Measurements from ENCODE around the gene RTP1. TPM values are rescaled to one million over a fixed set of nuclear protein-coding genes. Genes with fewer than 3 reads are reported as not detected.

The RTP1 gene
- polyA plus RNA-seq, 1 of the 3 experiments (the other 2 are of a cell fraction) = not detected

DNA sequence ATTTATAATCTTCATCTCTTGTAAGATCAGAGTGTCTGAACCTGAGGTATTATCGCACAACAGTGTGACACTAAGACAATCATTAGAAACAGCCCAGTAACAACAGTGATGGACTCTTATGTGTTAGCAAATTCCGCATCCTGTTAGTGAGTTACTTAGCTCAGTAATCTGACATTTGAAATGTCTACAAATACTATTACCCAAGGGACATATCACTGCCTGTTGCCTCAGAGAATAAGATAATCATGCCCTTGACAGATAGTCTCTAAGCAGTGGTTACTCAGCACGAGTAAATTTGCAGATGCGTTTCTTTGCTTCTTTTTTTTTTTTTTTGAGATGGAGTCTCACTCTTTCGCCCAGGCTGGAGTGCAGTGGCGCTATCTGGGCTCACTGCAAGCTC, 13.4 kb upstream of the RTP1 start:
- Histone ChIP-seq H3K4me2 (no peak overlapping the region), H3K27ac (ENCODE audit: low read depth in 2 of 2, low read length in 1 of 2) (no peak overlapping the region), H3K36me3 (replicated peaks in 1 of 2; ENCODE audit: control insufficient read depth in 1 of 2, insufficient read depth in 2 of 2, low read length in 1 of 2) (no peaks in the 10 kb centered on the region), H3K27me3 (ENCODE audit: insufficient read depth) (no peaks in the 10 kb centered on the region), H2AFZ (ENCODE audit: low read depth) (no peak overlapping the region; the same call in 1 of the 2 replicates), H3K9me2 (no peaks in the 10 kb centered on the region), H3K4me1 (ENCODE audit: control insufficient read depth in 1 of 2, insufficient read depth in 2 of 2, low read depth in 1 of 2, low read length in 1 of 2) (peaks cover 0 to 13% of the 10 kb centered on the region in 2 experiments; a peak in 1 of 4 replicates), H3F3A (replicated peaks; ENCODE audit: insufficient read depth) (no peaks in the 10 kb centered on the region), H3K9ac (no peak overlapping the region), H4K20me1 (ENCODE audit: insufficient read depth) (no peaks in the 10 kb centered on the region), H3K4me3 (ENCODE audit: low read depth in 2 of 2, low read length in 1 of 2) (no peak overlapping the region), H3K9me3 (no peaks in the 10 kb centered on the region), H3K79me2 (ENCODE audit: insufficient read depth) (no peaks in the 10 kb centered on the region)
- ChIA-PET CTCF (no interaction called here), POLR2A (no interaction called here)
- TF ChIP-seq NFIC (IDR thresholded peaks at IDR 0.05; ENCODE audit: borderline replicate concordance) = no peak
- DNase-seq = no peak
- WGBS (ENCODE audit: low lambda C conversion rate) = 61% methylated on average over 6 of the region's 6 CpGs

GRCh38 chr3:187185759-187186158, 11.5 kb upstream of the RTP1 start:
- Histone ChIP-seq H3K9me3 (no peaks in the 10 kb centered on the region), H3K9ac (no peak overlapping the region), H3K4me1 (ENCODE audit: control insufficient read depth in 1 of 2, insufficient read depth in 2 of 2, low read depth in 1 of 2, low read length in 1 of 2) (peaks cover 0 to 13% of the 10 kb centered on the region in 2 experiments; a peak in 1 of 4 replicates), H3K4me2 (no peak overlapping the region), H3K36me3 (replicated peaks in 1 of 2; ENCODE audit: control insufficient read depth in 1 of 2, insufficient read depth in 2 of 2, low read length in 1 of 2) (no peaks in the 10 kb centered on the region), H3K27ac (ENCODE audit: low read depth in 2 of 2, low read length in 1 of 2) (no peak overlapping the region), H4K20me1 (ENCODE audit: insufficient read depth) (no peaks in the 10 kb centered on the region), H3F3A (replicated peaks; ENCODE audit: insufficient read depth) (no peaks in the 10 kb centered on the region), H3K27me3 (ENCODE audit: insufficient read depth) (no peaks in the 10 kb centered on the region), H3K79me2 (ENCODE audit: insufficient read depth) (no peaks in the 10 kb centered on the region), H2AFZ (ENCODE audit: low read depth) (no peak overlapping the region), H3K9me2 (no peaks in the 10 kb centered on the region), H3K4me3 (ENCODE audit: low read depth in 2 of 2, low read length in 1 of 2) (no peak overlapping the region)
- WGBS (ENCODE audit: low lambda C conversion rate) = 69% methylated on average over 4 of the region's 4 CpGs
- TF ChIP-seq RCOR1 (IDR thresholded peaks at IDR 0.05; ENCODE audit: low read length) (no peak), MXI1 (IDR thresholded peaks at IDR 0.05; ENCODE audit: low read depth, low read length) (no peak), TEAD4 (IDR thresholded peaks at IDR 0.05; ENCODE audit: borderline replicate concordance, insufficient read depth) (no peak), GATA2 (CRISPR knock-in tag; IDR thresholded peaks at IDR 0.05) (no peak), NRF1 (IDR thresholded peaks at IDR 0.05; ENCODE audit: low read depth, low read length) (no peak), POLR2AphosphoS5 (IDR thresholded peaks at IDR 0.05; ENCODE audit: low read depth, low read length) (no peak), USF1 (IDR thresholded peaks at IDR 0.05; ENCODE audit: borderline replicate concordance, low read depth) (no peak), JUND (IDR thresholded peaks at IDR 0.05) (no peak), USF2 (IDR thresholded peaks at IDR 0.05; ENCODE audit: borderline replicate concordance, low read depth, low read length) (no peak)
- TF ChIP-seq, protein P1, sequence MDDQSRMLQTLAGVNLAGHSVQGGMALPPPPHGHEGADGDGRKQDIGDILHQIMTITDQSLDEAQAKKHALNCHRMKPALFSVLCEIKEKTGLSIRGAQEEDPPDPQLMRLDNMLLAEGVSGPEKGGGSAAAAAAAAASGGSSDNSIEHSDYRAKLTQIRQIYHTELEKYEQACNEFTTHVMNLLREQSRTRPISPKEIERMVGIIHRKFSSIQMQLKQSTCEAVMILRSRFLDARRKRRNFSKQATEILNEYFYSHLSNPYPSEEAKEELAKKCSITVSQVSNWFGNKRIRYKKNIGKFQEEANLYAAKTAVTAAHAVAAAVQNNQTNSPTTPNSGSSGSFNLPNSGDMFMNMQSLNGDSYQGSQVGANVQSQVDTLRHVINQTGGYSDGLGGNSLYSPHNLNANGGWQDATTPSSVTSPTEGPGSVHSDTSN (IDR thresholded peaks at IDR 0.05) = no peak
- TF ChIP-seq, protein P2, sequence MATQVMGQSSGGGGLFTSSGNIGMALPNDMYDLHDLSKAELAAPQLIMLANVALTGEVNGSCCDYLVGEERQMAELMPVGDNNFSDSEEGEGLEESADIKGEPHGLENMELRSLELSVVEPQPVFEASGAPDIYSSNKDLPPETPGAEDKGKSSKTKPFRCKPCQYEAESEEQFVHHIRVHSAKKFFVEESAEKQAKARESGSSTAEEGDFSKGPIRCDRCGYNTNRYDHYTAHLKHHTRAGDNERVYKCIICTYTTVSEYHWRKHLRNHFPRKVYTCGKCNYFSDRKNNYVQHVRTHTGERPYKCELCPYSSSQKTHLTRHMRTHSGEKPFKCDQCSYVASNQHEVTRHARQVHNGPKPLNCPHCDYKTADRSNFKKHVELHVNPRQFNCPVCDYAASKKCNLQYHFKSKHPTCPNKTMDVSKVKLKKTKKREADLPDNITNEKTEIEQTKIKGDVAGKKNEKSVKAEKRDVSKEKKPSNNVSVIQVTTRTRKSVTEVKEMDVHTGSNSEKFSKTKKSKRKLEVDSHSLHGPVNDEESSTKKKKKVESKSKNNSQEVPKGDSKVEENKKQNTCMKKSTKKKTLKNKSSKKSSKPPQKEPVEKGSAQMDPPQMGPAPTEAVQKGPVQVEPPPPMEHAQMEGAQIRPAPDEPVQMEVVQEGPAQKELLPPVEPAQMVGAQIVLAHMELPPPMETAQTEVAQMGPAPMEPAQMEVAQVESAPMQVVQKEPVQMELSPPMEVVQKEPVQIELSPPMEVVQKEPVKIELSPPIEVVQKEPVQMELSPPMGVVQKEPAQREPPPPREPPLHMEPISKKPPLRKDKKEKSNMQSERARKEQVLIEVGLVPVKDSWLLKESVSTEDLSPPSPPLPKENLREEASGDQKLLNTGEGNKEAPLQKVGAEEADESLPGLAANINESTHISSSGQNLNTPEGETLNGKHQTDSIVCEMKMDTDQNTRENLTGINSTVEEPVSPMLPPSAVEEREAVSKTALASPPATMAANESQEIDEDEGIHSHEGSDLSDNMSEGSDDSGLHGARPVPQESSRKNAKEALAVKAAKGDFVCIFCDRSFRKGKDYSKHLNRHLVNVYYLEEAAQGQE (IDR thresholded peaks at IDR 0.05; ENCODE audit: low read depth, low read length) = no peak
- ChIA-PET POLR2A (no interaction called here), CTCF (interaction anchor here (0.7 kb wide), 1 partner anchor 140 kb away, joined by 3 read pairs; no protein-coding TSS in a partner anchor)
- DNase-seq = no peak
